ENCODE measurements around the gene GTF2A1L. TPM values are rescaled to one million over a fixed set of nuclear protein-coding genes. Genes with fewer than 3 reads are reported as not detected.

Gene GTF2A1L
- total RNA-seq = not detected in 2 replicates

- POLR2A ChIA-PET = no interaction called here
- intact Hi-C loops (cut with micrococcal nuclease) = no loop called here
- TF ChIP-seq CTCF (IDR thresholded peaks at IDR 0.05) = no peak
- no peaks in the 10 kb centered on the region for H3K4me1 Mint-ChIP-seq
- peaks cover 6% of the 10 kb centered on the region for H3K9me3 Mint-ChIP-seq
- H3K36me3 Mint-ChIP-seq (ENCODE audit: low read depth) = no peaks in the 10 kb centered on the region
- H3K4me3 Mint-ChIP-seq = no peak within 1 kb of the TSS
- DNase-seq (no peak), ATAC-seq (ENCODE audit: low read depth) (no peak)
- H3K27me3 Mint-ChIP-seq = peaks cover 8% of the 10 kb centered on the region
- no peak within 1 kb of the TSS for H3K27ac Mint-ChIP-seq
- CTCF ChIA-PET = no interaction called here
Observed at GRCh38 chr2:48617618-48618017, at the start of gene GTF2A1L. TSS of gene GTF2A1L (plus strand) at chr2:48617856. CDS start at chr2:48617875, 19 bp downstream.

- ChIA-PET CTCF (no interaction called here), POLR2A (no interaction called here)
- Mint-ChIP-seq H3K27me3 (peaks cover 9% of the 10 kb centered on the region), H3K36me3 (ENCODE audit: low read depth) (no peaks in the 10 kb centered on the region), H3K4me3 (no peak overlapping the region), H3K9me3 (no peaks in the 10 kb centered on the region), H3K27ac (no peak overlapping the region), H3K4me1 (no peaks in the 10 kb centered on the region)
- intact Hi-C loops (cut with micrococcal nuclease) = no loop called here
- DNase-seq = no peak
- no peak for TF ChIP-seq CTCF (IDR thresholded peaks at IDR 0.05)
- no peak for ATAC-seq (ENCODE audit: low read depth)
Observed at GRCh38 chr2:48568547-48568946, 49.1 kb upstream of the GTF2A1L start.

- no peak overlapping the region for H3K27ac Mint-ChIP-seq
- peaks cover 9% of the 10 kb centered on the region for H3K27me3 Mint-ChIP-seq
- no peak overlapping the region for H3K4me3 Mint-ChIP-seq
- no peak for TF ChIP-seq CTCF (IDR thresholded peaks at IDR 0.05)
- no peaks in the 10 kb centered on the region for H3K4me1 Mint-ChIP-seq
- no peaks in the 10 kb centered on the region for H3K36me3 Mint-ChIP-seq (ENCODE audit: low read depth)
- H3K9me3 Mint-ChIP-seq = no peaks in the 10 kb centered on the region
- POLR2A ChIA-PET = no interaction called here
- DNase-seq = no peak
- no peak for ATAC-seq (ENCODE audit: low read depth)
- CTCF ChIA-PET = no interaction called here
- intact Hi-C loops (cut with micrococcal nuclease) = no loop called here
Observed at GRCh38 chr2:48569433-48569832, 48.2 kb upstream of the GTF2A1L start.

- peaks cover 8% of the 10 kb centered on the region for H3K27me3 Mint-ChIP-seq
- ATAC-seq (ENCODE audit: low read depth) (no peak), DNase-seq (no peak)
- no peak overlapping the region for H3K27ac Mint-ChIP-seq
- ChIA-PET POLR2A (no interaction called here), CTCF (no interaction called here)
- no peak for TF ChIP-seq CTCF (IDR thresholded peaks at IDR 0.05)
- no peaks in the 10 kb centered on the region for H3K9me3 Mint-ChIP-seq
- no peak overlapping the region for H3K4me3 Mint-ChIP-seq
- H3K36me3 Mint-ChIP-seq (ENCODE audit: low read depth) = no peaks in the 10 kb centered on the region
- H3K4me1 Mint-ChIP-seq = peaks cover 5% of the 10 kb centered on the region
- intact Hi-C loops (cut with micrococcal nuclease) = no loop called here
Observed at GRCh38 chr2:48572816-48573215, 44.8 kb upstream of the GTF2A1L start.

GRCh38 chr2:48574353-48575287 lies 43.0 kb upstream of the GTF2A1L start:
- H3K27me3 Mint-ChIP-seq = peaks cover 3% of the 10 kb centered on the region
- intact Hi-C loops (cut with micrococcal nuclease) = no loop called here
- ATAC-seq (ENCODE audit: low read depth) (no peak), DNase-seq (no peak)
- no peaks in the 10 kb centered on the region for H3K36me3 Mint-ChIP-seq (ENCODE audit: low read depth)
- CTCF ChIA-PET = no interaction called here
- H3K9me3 Mint-ChIP-seq = no peaks in the 10 kb centered on the region
- H3K27ac Mint-ChIP-seq = no peak overlapping the region
- H3K4me1 Mint-ChIP-seq = peaks cover 5% of the 10 kb centered on the region
- TF ChIP-seq CTCF (IDR thresholded peaks at IDR 0.05) = no peak
- no peak overlapping the region for H3K4me3 Mint-ChIP-seq
- POLR2A ChIA-PET = no interaction called here
